Neutrophil (primary cell): ENCODE data around the gene SLAMF9.

Experiments used
- H3K27ac ChIP-seq: fragments of 200-600 bp; sonication (generic); 2 replicates; pipeline ENCODE4 v1.5.1; 2016; ENCODE audit warnings: mild to moderate bottlenecking, moderate library complexity
- H3K27me3 ChIP-seq: fragments of 200-600 bp; sonication (generic); 2 replicates; pipeline ENCODE4 v1.6.0; 2016; ENCODE audit warnings: mild to moderate bottlenecking
- H3K36me3 ChIP-seq: fragments of 200-600 bp; sonication (generic); 2 replicates; pipeline ENCODE4 v1.5.1; 2017
- H3K4me1 ChIP-seq, 2 experiments: fragments of 200-600 bp in 1 of 2; sonication (generic) in 1 of 2; 1 replicate in 1 of 2; 2 replicates in 1 of 2; pipeline versions ENCODE4 v1.5.1 to v1.6.1; 2013 to 2016; ENCODE audit warnings: low read depth in 1 of 2, low read length in 1 of 2, mild to moderate bottlenecking in 1 of 2, moderate library complexity in 1 of 2; ENCODE audit not compliant: control insufficient read depth in 1 of 2, insufficient read depth in 1 of 2
- H3K4me3 ChIP-seq, 2 experiments: fragments of 200-600 bp in 1 of 2; sonication (generic) in 1 of 2; 1 replicate in 1 of 2; 2 replicates in 1 of 2; pipeline ENCODE4 v1.5.1; 2013 to 2016; ENCODE audit warnings: low read depth in 1 of 2, low read length in 1 of 2, mild to moderate bottlenecking in 1 of 2, moderate library complexity in 1 of 2
- H3K9me3 ChIP-seq: fragments of 200-600 bp; sonication (generic); 2 replicates; pipeline ENCODE4 v1.5.1; 2016
- CTCF ChIP-seq: fragments of 200-600 bp; sonication (generic); IDR thresholded peaks from 2 replicates; pipeline ENCODE4 v1.5.1; 2016; ENCODE audit warnings: antibody characterized with exemption

The SLAMF9 gene

GRCh38 chr1:159927849-159928431 lies 26.1 kb downstream of the SLAMF9 start:
- TF ChIP-seq CTCF: no peak
- peaks cover 14 to 20% of the 10 kb centered on the region in 2 experiments for H3K4me1 ChIP-seq
- H3K36me3 ChIP-seq: peaks cover under 1% of the 10 kb centered on the region
- no peak overlapping the region for H3K27ac ChIP-seq
- no peaks in the 10 kb centered on the region for H3K9me3 ChIP-seq
- H3K4me3 ChIP-seq: no peak overlapping the region
- H3K27me3 ChIP-seq: no peaks in the 10 kb centered on the region

GRCh38 chr1:159927211-159927848 lies 26.7 kb downstream of the SLAMF9 start:
- no peak overlapping the region for H3K4me3 ChIP-seq
- TF ChIP-seq CTCF: no peak
- H3K36me3 ChIP-seq: peaks cover 4% of the 10 kb centered on the region
- peaks cover 20 to 27% of the 10 kb centered on the region in 2 experiments for H3K4me1 ChIP-seq
- no peaks in the 10 kb centered on the region for H3K27me3 ChIP-seq
- no peaks in the 10 kb centered on the region for H3K9me3 ChIP-seq
- H3K27ac ChIP-seq: no peak overlapping the region

GRCh38 chr1:159925719-159926078 lies 28.3 kb downstream of the SLAMF9 start:
- no peaks in the 10 kb centered on the region for H3K9me3 ChIP-seq
- TF ChIP-seq CTCF: peak; percentile 7
- peak overlapping the region; percentile 88 to 100 for H3K4me3 ChIP-seq
- H3K27ac ChIP-seq: peak overlapping the region; percentile 97
- H3K36me3 ChIP-seq: peaks cover 7% of the 10 kb centered on the region
- peaks cover 37 to 43% of the 10 kb centered on the region in 2 experiments for H3K4me1 ChIP-seq
- H3K27me3 ChIP-seq: no peaks in the 10 kb centered on the region

- H3K4me3 ChIP-seq: peak within 1 kb of the TSS; percentile 88 to 100
- H3K27ac ChIP-seq: peak within 1 kb of the TSS; percentile 97
- peaks cover 14% of the 10 kb centered on the region for H3K36me3 ChIP-seq
- H3K27me3 ChIP-seq: no peaks in the 10 kb centered on the region
- H3K9me3 ChIP-seq: no peaks in the 10 kb centered on the region
- peak; percentile 50 for TF ChIP-seq CTCF
- peaks cover 43 to 49% of the 10 kb centered on the region in 2 experiments for H3K4me1 ChIP-seq
Observed at GRCh38 chr1:159924791-159925718, 29.0 kb downstream of the SLAMF9 start, which contains the start of gene TAGLN2. TSS of gene TAGLN2 (minus strand) at chr1:159925507. CDS start at chr1:159920509, 4,998 bp downstream.

- peak overlapping the region; percentile 97 for H3K27ac ChIP-seq
- peak; percentile 40 for TF ChIP-seq CTCF
- H3K36me3 ChIP-seq: peaks cover 22% of the 10 kb centered on the region
- H3K4me3 ChIP-seq: peak overlapping the region; percentile 88 to 100
- no peaks in the 10 kb centered on the region for H3K9me3 ChIP-seq
- peaks cover 52 to 55% of the 10 kb centered on the region in 2 experiments for H3K4me1 ChIP-seq
- no peaks in the 10 kb centered on the region for H3K27me3 ChIP-seq
Observed at GRCh38 chr1:159924025-159924790, 29.8 kb downstream of the SLAMF9 start.
